A549 treated with AZD9567 at 1 μM for 4 hours (cell line): ENCODE results near the gene TRAF3. TPM values are rescaled to one million over a fixed set of nuclear protein-coding genes. Genes with fewer than 3 reads are reported as not detected.

ENCODE experiments used
- total RNA-seq: library from RNA; stranded (reverse); fragments of 200-300 nt; extraction: Qiagen RNA extraction; gene quantifications from 5 replicates; pipeline ENCODE4 v1.2.3, GENCODE V29; 2022; ENCODE audit not compliant: insufficient read depth

The TRAF3 gene, protein sequence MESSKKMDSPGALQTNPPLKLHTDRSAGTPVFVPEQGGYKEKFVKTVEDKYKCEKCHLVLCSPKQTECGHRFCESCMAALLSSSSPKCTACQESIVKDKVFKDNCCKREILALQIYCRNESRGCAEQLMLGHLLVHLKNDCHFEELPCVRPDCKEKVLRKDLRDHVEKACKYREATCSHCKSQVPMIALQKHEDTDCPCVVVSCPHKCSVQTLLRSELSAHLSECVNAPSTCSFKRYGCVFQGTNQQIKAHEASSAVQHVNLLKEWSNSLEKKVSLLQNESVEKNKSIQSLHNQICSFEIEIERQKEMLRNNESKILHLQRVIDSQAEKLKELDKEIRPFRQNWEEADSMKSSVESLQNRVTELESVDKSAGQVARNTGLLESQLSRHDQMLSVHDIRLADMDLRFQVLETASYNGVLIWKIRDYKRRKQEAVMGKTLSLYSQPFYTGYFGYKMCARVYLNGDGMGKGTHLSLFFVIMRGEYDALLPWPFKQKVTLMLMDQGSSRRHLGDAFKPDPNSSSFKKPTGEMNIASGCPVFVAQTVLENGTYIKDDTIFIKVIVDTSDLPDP
- total RNA-seq: 19.3 to 21.7 TPM (median 20.1 TPM) in 5 replicates

DNA sequence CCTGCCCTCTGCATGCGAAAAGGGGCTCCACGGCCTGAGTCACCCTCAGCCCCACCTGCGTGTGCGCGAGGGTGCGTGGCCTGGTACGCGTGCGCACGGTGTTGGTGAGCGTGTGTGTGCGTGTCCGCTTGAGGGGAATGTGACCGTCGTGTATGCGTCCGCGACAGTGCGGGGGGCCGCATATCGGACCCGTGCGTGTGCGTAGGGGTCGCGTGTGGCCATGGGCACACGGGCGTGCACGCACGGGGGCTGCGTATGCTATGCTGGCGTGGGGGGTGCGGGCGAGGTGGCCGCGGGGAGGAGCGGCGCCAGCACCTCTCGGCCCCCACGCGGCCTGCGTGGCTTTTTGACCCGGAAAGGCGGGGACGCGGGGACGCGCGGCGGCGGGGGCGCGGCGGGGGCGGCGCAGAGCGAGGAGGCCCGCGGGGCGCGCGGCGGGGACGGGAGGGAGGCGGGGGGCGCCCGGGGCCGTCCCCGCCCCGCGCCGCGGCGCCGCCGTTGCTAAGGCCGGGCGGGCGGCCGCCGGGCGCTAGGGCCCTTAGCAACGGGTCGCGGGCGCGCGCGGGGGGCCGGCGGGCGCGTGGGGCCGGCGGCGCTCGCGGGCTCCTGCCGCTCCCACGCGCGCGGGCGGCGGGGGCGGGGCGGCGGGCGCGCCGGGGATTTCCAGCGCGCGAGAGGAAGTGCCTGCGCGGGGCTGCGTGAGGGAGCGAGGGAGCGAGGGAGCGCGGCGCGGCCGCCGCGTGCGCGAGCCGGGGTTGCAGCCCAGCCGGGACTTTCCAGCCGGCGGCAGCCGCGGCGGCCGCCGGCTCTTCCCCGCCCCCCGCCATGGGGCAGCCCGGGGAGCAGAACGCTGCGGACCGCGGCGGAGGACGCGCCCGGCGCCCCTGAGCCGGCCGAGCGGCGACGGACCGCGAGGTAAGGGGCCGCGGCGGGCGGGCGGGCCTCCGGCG is at the start of gene TRAF3:
Gene TRAF3, plus strand, starts transcription at position 689 of the 950 bp plus-strand sequence. CDS start 92,753 bp downstream, outside the sequence.

DNA sequence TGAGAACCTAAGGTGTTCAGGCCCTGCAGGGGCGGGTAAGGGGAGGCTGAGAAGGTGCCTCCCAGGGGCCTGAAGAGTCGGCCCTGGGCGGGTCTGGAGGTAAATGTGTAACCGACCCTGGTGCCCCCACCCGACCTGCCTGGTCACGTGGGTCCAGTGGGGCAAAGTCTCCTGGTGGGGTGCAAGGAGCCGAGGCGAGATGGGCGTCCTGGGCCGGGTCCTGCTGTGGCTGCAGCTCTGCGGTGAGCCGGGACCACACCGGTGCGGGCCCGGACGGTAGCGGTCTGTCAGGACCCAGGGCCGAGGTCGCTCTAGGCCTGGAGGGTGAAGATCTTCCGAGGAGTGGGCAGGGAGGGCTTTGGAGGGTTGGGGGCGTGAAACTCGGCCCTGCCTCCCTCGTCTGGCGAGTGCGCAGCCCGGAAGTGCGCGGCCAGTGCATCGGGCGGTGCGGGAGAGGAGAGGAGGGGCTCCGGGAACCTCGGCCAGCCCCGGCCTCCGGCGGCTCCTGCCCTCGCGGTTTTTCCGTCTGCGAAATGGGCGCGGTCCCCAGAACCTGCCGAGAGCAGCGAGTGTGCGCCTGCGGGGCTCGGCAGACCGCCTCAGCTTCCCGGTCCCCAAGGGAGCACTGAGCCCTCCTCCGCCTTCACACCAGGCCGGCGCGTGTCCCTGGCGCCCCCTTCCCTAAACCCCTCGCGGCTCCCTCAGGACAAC is 145.4 kb downstream of the TRAF3 start, which contains the start of gene AMN:
Gene AMN, plus strand, starts transcription at position 174 of the 711 bp plus-strand sequence. Its CDS starts 26 bp downstream, at position 200.

Other genes with a start within 250 kb of the TRAF3 start
- 26.7 to 46.2 TPM (median 35.8 TPM) in 5 replicates for gene RCOR1, start 184.8 kb upstream of the TRAF3 start, total RNA-seq
- gene AMN, start 145.2 kb downstream of the TRAF3 start, total RNA-seq: 0.30 to 0.53 TPM (median 0.45 TPM) in 4 of 5 replicates, not detected in the other